CD4-positive, alpha-beta T cell (primary cell): Measurements from ENCODE around the gene CPNE2. TPM values are rescaled to one million over a fixed set of nuclear protein-coding genes. Genes with fewer than 3 reads are reported as not detected.
"Not testable (repeated sequence)": the region's sequence is repeated elsewhere in the genome, so short reads cannot be mapped to it uniquely, and the experiment has no call there.

Source experiments
- ATAC-seq: fragments of 200-7000 bp; cut with Tn5 transposase; one replicate; pipeline ENCODE4 v1.10.0; 2022; ENCODE audit warnings: mild to moderate bottlenecking; ENCODE audit not compliant: poor library complexity
- CTCF ChIA-PET: fragments of 350-600 bp; sonication (Branson Sonifier 250); formaldehyde crosslinking; loops from one replicate; lab custom pipeline; 2021; ENCODE audit warnings: antibody characterized with exemption, inconsistent platforms; lab: Charles Lee
- POLR2A ChIA-PET: fragments of 350-600 bp; sonication (Branson Sonifier 250); formaldehyde crosslinking; loops from one replicate; lab custom pipeline; 2021; ENCODE audit warnings: antibody characterized with exemption, inconsistent platforms; lab: Charles Lee
- DNase-seq, 14 experiments: peaks; one replicate each; pipeline ENCODE4 v3.0.0-alpha.2; 2013 to 2020; ENCODE audit warnings: mixed read lengths in 2 of 14
- H3K27ac ChIP-seq, 2 donors: one replicate each; pipeline versions ENCODE4 v1.5.1 to v1.7.0; 2013; ENCODE audit warnings: low read length in 2 of 2, low read depth in 1 of 2, mild to moderate bottlenecking in 1 of 2
- H3K27me3 ChIP-seq, 2 experiments: 1 replicate in 1 of 2; 2 replicates in 1 of 2; pipeline versions ENCODE4 v1.6.1 to v1.7.0; 2013; ENCODE audit warnings: low read length in 2 of 2, control low read depth in 1 of 2, mild to moderate bottlenecking in 1 of 2, moderate library complexity in 1 of 2; ENCODE audit not compliant: insufficient read depth in 2 of 2, control insufficient read depth in 1 of 2
- H3K36me3 ChIP-seq: one replicate; pipeline ENCODE4 v1.6.1; 2013; ENCODE audit warnings: low read length, control low read depth; ENCODE audit not compliant: insufficient read depth
- H3K4me1 ChIP-seq: one replicate; pipeline ENCODE4 v1.6.1; 2013; ENCODE audit warnings: low read length, control low read depth; ENCODE audit not compliant: insufficient read depth
- H3K4me3 ChIP-seq: one replicate; pipeline ENCODE4 v1.5.1; 2013; ENCODE audit warnings: mild to moderate bottlenecking, low read length, moderate library complexity
- H3K9me3 ChIP-seq, 2 experiments: 1 replicate in 1 of 2; 2 replicates in 1 of 2; pipeline versions ENCODE4 v1.6.1 to v1.7.0; 2013; ENCODE audit warnings: low read length in 2 of 2, mild to moderate bottlenecking in 2 of 2, control low read depth in 1 of 2, moderate library complexity in 1 of 2; ENCODE audit not compliant: control insufficient read depth in 1 of 2, insufficient read depth in 1 of 2
- H3K27ac Mint-ChIP-seq: one replicate; pipeline ENCODE4 v1.8.0; 2020; ENCODE audit warnings: mixed read lengths
- H3K27me3 Mint-ChIP-seq: one replicate; pipeline ENCODE4 v1.8.0; 2021; ENCODE audit warnings: mixed read lengths
- H3K36me3 Mint-ChIP-seq: one replicate; pipeline ENCODE4 v1.8.0; 2021; ENCODE audit warnings: low read depth, mixed read lengths
- H3K4me1 Mint-ChIP-seq: one replicate; pipeline ENCODE4 v1.8.0; 2021; ENCODE audit warnings: low read depth, mixed read lengths
- H3K4me3 Mint-ChIP-seq: one replicate; pipeline ENCODE4 v1.8.0; 2020; ENCODE audit warnings: mild to moderate bottlenecking, mixed read lengths
- H3K9me3 Mint-ChIP-seq: one replicate; pipeline ENCODE4 v1.8.0; 2020; ENCODE audit warnings: mixed read lengths
- CTCF ChIP-seq: fragments of 200-600 bp; IDR thresholded peaks from one replicate; pipeline ENCODE4 v1.8.0; 2022; ENCODE audit warnings: antibody characterized with exemption, mild to moderate bottlenecking
- intact Hi-C, 2 experiments: fragments of 100-400 bp; cut with DNase I in 1 of 2; cut with micrococcal nuclease in 1 of 2; formaldehyde crosslinking; loops; one replicate each; pipeline versions ENCODE4 v1.15.1 to v1.9.0; 2023 to 2025; cut with DNase I, micrococcal nuclease
- total RNA-seq, 174 experiments: library from RNA in 2 of 174; stranded (reverse) in 2 of 174; gene quantifications; one replicate each; pipeline ENCODE4 v1.2.3 and lab custom pipeline; 2021 to 2026

The CPNE2 gene
- total RNA-seq, 2 experiments from 2014 or later: 2.2 to 3.5 TPM

GRCh38 chr16:57185945-57186871 lies 93.8 kb downstream of the CPNE2 start, which contains the start of the genes PSME3IP1 and RSPRY1:
Gene PSME3IP1 (minus strand): TSS chr16:57186039. CDS start chr16:57173854, 12,185 bp downstream.
Gene RSPRY1 (plus strand): TSS chr16:57186329. CDS start chr16:57204659, 18,330 bp downstream.
- Histone ChIP-seq H3K4me3 (peak within 1 kb of the TSS; percentile 96), H3K27ac (peak within 1 kb of the TSS; percentile 92), H3K27me3 (no peaks in the 10 kb centered on the region), H3K9me3 (no peaks in the 10 kb centered on the region), H3K36me3 (no peaks in the 10 kb centered on the region), H3K4me1 (peaks cover 25% of the 10 kb centered on the region)
- CTCF ChIA-PET: interaction anchor here (1.0 kb wide), 1 partner anchor 102 kb away, joined by 7 read pairs; no protein-coding TSS in a partner anchor
- ATAC-seq (peak; percentile 89), DNase-seq (peak; percentile 95 to 100 (median 98))
- POLR2A ChIA-PET: interaction anchor here (0.6 to 3.5 kb wide), 35 partner anchors 9 to 1443 kb away, joined by 3 to 19 read pairs (median 4); partner anchors contain the start of genes ARL2BP, CCDC102A, CIAPIN1 and COQ9
- intact Hi-C loops: loop anchor here (1.0 to 10.0 kb wide), 11 partner anchors 56 to 941 kb away; partner anchors contain the start of genes CFAP20 (in 1 of the 2), CIAPIN1 (in 1 of the 2), COQ9 (in 1 of the 2) and HERPUD1 (in 1 of the 2)
- Mint-ChIP-seq H3K4me1 (peaks cover 50% of the 10 kb centered on the region), H3K9me3 (no peaks in the 10 kb centered on the region), H3K36me3 (peaks cover 22% of the 10 kb centered on the region), H3K27ac (peak within 1 kb of the TSS; percentile 90), H3K27me3 (no peaks in the 10 kb centered on the region), H3K4me3 (peak within 1 kb of the TSS; percentile 94)
- TF ChIP-seq CTCF: no peak

- no peak for ATAC-seq
Observed at GRCh38 chr16:57186872-57187854, 94.8 kb downstream of the CPNE2 start.

GRCh38 chr16:57187902-57188710 lies 95.7 kb downstream of the CPNE2 start:
- not testable (repeated sequence) for H3K27me3 Mint-ChIP-seq, ATAC-seq, H3K9me3 Mint-ChIP-seq, DNase-seq, H3K27me3 ChIP-seq, H3K36me3 ChIP-seq, H3K9me3 ChIP-seq
- peaks cover 19% of the 10 kb centered on the region for H3K36me3 Mint-ChIP-seq
- peak overlapping the region; percentile 94 for H3K4me3 Mint-ChIP-seq
- Histone ChIP-seq H3K27ac (peak overlapping the region in 1 of 2 donors; percentile 5), H3K4me3 (peak overlapping the region; percentile 96), H3K4me1 (peaks cover 25% of the 10 kb centered on the region)
- peaks cover 50% of the 10 kb centered on the region for H3K4me1 Mint-ChIP-seq
- intact Hi-C loops: loop anchor here (2.0 to 10.0 kb wide), 10 partner anchors 54 to 939 kb away; partner anchors contain the start of genes CFAP20 (in 1 of the 2), CIAPIN1 (in 1 of the 2), COQ9 (in 1 of the 2) and HERPUD1 (in 1 of the 2)
- ChIA-PET POLR2A (interaction anchor here (0.8 to 3.5 kb wide), 4 partner anchors 57 to 256 kb away, joined by 3 to 19 read pairs (median 8); partner anchors contain the start of genes ARL2BP, HERPUD1 and NLRC5), CTCF (interaction anchor here (0.8 kb wide), 1 partner anchor 95 kb away, joined by 3 read pairs; the partner anchor contains the start of gene CPNE2)
- H3K27ac Mint-ChIP-seq: peak overlapping the region; percentile 90

More at GRCh38 chr16:57186872-57187854, 94.8 kb downstream of the CPNE2 start:
- H3K27ac Mint-ChIP-seq: peak overlapping the region; percentile 90
- no peaks in the 10 kb centered on the region for H3K36me3 ChIP-seq
- H3K27me3 ChIP-seq: no peaks in the 10 kb centered on the region
- peaks cover 25% of the 10 kb centered on the region for H3K4me1 ChIP-seq
- peak overlapping the region; percentile 94 for H3K4me3 Mint-ChIP-seq
- peaks cover 54% of the 10 kb centered on the region for H3K4me1 Mint-ChIP-seq
- peak in 8 of 14 experiments; percentile 1 to 54 (median 23) for DNase-seq
- no peaks in the 10 kb centered on the region for H3K9me3 ChIP-seq
- no peaks in the 10 kb centered on the region for H3K9me3 Mint-ChIP-seq
- peak overlapping the region; percentile 84 to 92 for H3K27ac ChIP-seq
- TF ChIP-seq CTCF: no peak
- no peaks in the 10 kb centered on the region for H3K27me3 Mint-ChIP-seq
- POLR2A ChIA-PET: interaction anchor here (0.6 to 3.5 kb wide), 8 partner anchors 42 to 260 kb away, joined by 3 to 19 read pairs (median 8); partner anchors contain the start of genes ARL2BP, CIAPIN1, COQ9 and CPNE2
- peaks cover 19% of the 10 kb centered on the region for H3K36me3 Mint-ChIP-seq
- intact Hi-C loops: loop anchor here (1.0 to 10.0 kb wide), 11 partner anchors 55 to 940 kb away; partner anchors contain the start of genes CFAP20 (in 1 of the 2), CIAPIN1 (in 1 of the 2), COQ9 (in 1 of the 2) and HERPUD1 (in 1 of the 2)
- CTCF ChIA-PET: interaction anchor here (0.8 kb wide), 1 partner anchor 94 kb away, joined by 3 read pairs; the partner anchor contains the start of gene CPNE2
- H3K4me3 ChIP-seq: peak overlapping the region; percentile 96
